K562 (cell line): ENCODE measurements around the gene PPP2R5A.
A peak's percentile ranks its signal among the peaks of the same experiment; 100 is the strongest.

Experiments used
- CEBPB ChIP-seq: fragments of 450-650 bp; IDR thresholded peaks from 2 replicates; pipeline ENCODE4 v1.6.1; 2016; ENCODE audit warnings: missing genetic modification characterization, missing compliant biosample characterization
- CHCHD3 ChIP-seq: fragments of 250-450 bp; sonication (Bioruptor Pico); IDR thresholded peaks from 2 replicates; pipeline ENCODE4 v2.1.2; 2022; ENCODE audit warnings: mild to moderate bottlenecking
- MYBL2 ChIP-seq, 2 experiments: fragments of 450-650 bp in 1 of 2; sonication (generic) in 1 of 2; formaldehyde crosslinking in 1 of 2; IDR thresholded peaks; 2 replicates each; pipeline versions ENCODE4 v1.6.1 to v1.8.1; 2017 to 2022; ENCODE audit warnings: borderline replicate concordance in 1 of 2, inconsistent platforms in 1 of 2, low read depth in 1 of 2, mild to moderate bottlenecking in 1 of 2, missing genetic modification reagents in 1 of 2, moderate library complexity in 1 of 2
- NFYB ChIP-seq: IDR thresholded peaks from 2 replicates; pipeline ENCODE4 v1.6.1; 2011; ENCODE audit warnings: mild to moderate bottlenecking, moderate library complexity; ENCODE audit not compliant: insufficient read length; ENCODE audit errors: extremely low read depth
- ZNF133 ChIP-seq: fragments of 250-450 bp; sonication (Bioruptor Pico); IDR thresholded peaks from 2 replicates; pipeline ENCODE4 v1.4.0; 2020; ENCODE audit warnings: mild to moderate bottlenecking
- TF ChIP-seq, protein P1 (sequence below), 3 experiments: IDR thresholded peaks in 2 of 3; conservative IDR thresholded peaks in 1 of 3; 2 replicates each; pipeline ENCODE4 v1.5.1; 2011 to 2012; ENCODE audit warnings: low read length in 3 of 3, mild to moderate bottlenecking in 3 of 3, control low read depth in 2 of 3, improper control_type of control experiment in 1 of 3, inconsistent platforms in 1 of 3, low read depth in 1 of 3, mixed read lengths in 1 of 3, moderate library complexity in 1 of 3; ENCODE audit not compliant: insufficient read depth in 2 of 3

DNA sequence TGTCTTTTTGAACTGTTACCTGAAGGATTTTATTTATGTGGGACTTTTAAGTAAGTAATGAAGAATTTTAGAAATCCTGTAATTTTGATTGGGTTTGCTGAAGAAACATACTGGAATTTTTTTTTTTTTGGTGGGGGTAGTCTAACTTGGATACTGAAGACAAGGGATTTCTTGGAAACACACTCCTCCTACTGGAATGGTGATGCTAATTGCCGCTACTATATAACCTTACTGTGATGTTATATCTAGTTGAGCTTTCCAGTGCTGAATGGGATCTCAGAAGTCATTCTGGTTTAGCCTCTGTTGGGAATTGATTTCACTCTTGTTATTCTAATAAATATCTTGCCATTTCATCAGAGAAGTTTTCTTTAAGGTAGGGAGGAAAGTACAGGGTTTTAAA lies 8.4 kb downstream of the PPP2R5A start:
- TF ChIP-seq NFYB: no peak
- no peak for TF ChIP-seq CEBPB (tag)
- no peak for TF ChIP-seq MYBL2 (IDR thresholded peaks at IDR 0.05; ENCODE audit: low read depth)
- TF ChIP-seq MYBL2 (CRISPR knock-in tag; IDR thresholded peaks at IDR 0.05; ENCODE audit: borderline replicate concordance): no peak
- TF ChIP-seq, protein P1, sequence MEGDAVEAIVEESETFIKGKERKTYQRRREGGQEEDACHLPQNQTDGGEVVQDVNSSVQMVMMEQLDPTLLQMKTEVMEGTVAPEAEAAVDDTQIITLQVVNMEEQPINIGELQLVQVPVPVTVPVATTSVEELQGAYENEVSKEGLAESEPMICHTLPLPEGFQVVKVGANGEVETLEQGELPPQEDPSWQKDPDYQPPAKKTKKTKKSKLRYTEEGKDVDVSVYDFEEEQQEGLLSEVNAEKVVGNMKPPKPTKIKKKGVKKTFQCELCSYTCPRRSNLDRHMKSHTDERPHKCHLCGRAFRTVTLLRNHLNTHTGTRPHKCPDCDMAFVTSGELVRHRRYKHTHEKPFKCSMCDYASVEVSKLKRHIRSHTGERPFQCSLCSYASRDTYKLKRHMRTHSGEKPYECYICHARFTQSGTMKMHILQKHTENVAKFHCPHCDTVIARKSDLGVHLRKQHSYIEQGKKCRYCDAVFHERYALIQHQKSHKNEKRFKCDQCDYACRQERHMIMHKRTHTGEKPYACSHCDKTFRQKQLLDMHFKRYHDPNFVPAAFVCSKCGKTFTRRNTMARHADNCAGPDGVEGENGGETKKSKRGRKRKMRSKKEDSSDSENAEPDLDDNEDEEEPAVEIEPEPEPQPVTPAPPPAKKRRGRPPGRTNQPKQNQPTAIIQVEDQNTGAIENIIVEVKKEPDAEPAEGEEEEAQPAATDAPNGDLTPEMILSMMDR (IDR thresholded peaks at IDR 0.05 in 2 of 3, conservative IDR thresholded peaks at IDR 0.05 in 1 of 3; ENCODE audit: insufficient read depth in 2 of 3, low read depth in 1 of 3, low read length in 3 of 3): peak in 2 of 3 experiments; percentile 35 to 60; a peak in 4 of 6 replicates
- no peak for TF ChIP-seq ZNF133
- no peak for TF ChIP-seq CHCHD3 (CRISPR knock-in tag)
